Neural crest cell (in vitro differentiated cells): ENCODE measurements around the gene PWWP2A. TPM values are rescaled to one million over a fixed set of nuclear protein-coding genes. Genes with fewer than 3 reads are reported as not detected.

Source experiments
- DNase-seq: peaks from one replicate; pipeline ENCODE4 v3.0.0; 2021; ENCODE audit warnings: low read depth, mixed read lengths, low spot score
- H3K27ac Mint-ChIP-seq: one replicate; pipeline ENCODE4 v1.8.0; 2021; ENCODE audit warnings: mild to moderate bottlenecking, mixed read lengths; ENCODE audit not compliant: unreplicated experiment
- H3K27me3 Mint-ChIP-seq: 2 replicates; pipeline ENCODE4 v1.8.0; 2021; ENCODE audit warnings: low read depth, mild to moderate bottlenecking, mixed read lengths
- H3K36me3 Mint-ChIP-seq: 2 replicates; pipeline ENCODE4 v1.8.0; 2021; ENCODE audit warnings: low read depth, mild to moderate bottlenecking, mixed read lengths
- H3K4me1 Mint-ChIP-seq: 2 replicates; pipeline ENCODE4 v1.8.0; 2021; ENCODE audit warnings: mixed read lengths
- H3K4me3 Mint-ChIP-seq: one replicate; pipeline ENCODE4 v1.8.0; 2021; ENCODE audit warnings: mild to moderate bottlenecking, mixed read lengths
- H3K9me3 Mint-ChIP-seq: 2 replicates; pipeline ENCODE4 v1.8.0; 2021; ENCODE audit warnings: mixed read lengths
- total RNA-seq: library from RNA; stranded (reverse); gene quantifications from 2 replicates; pipeline ENCODE4 v1.2.1, GENCODE V29; 2021
- TF ChIP-seq, protein P1 (sequence below): fragments of 200-600 bp; sonication (generic); conservative IDR thresholded peaks from 2 replicates; pipeline ENCODE4 v1.5.0; 2021; ENCODE audit warnings: antibody characterized with exemption, mild to moderate bottlenecking

Gene PWWP2A
- total RNA-seq, 1 donor from 2014 or later, result 31.6 TPM

DNA sequence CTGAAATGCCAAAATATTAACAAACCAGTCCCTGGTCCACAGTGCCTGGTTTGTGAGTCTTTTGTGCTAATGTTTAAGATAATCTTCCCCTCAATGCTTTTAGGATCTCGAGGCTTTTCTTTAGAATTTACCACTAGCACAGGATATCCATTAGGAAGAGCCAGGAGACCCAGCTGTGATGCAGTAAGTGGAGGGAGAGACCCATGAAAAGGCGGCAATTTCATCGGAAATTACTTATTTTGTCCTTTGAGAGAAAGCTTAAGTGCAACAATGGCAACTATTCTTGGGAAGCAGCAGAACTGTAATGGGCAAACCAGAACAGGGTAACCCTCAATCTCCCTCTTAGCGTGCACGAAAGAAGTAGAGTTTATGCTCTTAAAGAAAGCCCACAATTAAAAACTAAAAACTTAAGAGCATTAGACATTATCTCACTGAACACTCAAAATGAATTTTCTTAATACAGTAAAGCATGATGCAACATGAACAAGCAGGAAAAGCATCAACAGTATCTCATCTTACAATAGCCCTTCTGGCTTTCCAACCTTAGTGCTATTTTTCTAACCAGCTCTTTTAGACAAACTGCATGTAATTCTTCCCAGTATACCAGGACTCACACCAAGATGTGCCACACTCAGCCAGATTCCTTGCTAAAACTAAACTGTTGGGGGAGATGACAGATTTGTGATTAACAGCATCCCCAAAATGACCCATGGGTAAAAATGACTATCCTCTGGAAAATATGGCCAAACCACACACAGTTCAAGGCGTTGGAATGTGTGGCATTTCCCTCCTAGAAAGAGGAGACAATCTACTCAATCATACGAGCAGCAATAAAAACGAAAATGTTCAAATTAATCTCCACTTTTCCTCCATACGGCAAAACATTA, 36.4 kb downstream of the PWWP2A start:
- TF ChIP-seq, protein P1, sequence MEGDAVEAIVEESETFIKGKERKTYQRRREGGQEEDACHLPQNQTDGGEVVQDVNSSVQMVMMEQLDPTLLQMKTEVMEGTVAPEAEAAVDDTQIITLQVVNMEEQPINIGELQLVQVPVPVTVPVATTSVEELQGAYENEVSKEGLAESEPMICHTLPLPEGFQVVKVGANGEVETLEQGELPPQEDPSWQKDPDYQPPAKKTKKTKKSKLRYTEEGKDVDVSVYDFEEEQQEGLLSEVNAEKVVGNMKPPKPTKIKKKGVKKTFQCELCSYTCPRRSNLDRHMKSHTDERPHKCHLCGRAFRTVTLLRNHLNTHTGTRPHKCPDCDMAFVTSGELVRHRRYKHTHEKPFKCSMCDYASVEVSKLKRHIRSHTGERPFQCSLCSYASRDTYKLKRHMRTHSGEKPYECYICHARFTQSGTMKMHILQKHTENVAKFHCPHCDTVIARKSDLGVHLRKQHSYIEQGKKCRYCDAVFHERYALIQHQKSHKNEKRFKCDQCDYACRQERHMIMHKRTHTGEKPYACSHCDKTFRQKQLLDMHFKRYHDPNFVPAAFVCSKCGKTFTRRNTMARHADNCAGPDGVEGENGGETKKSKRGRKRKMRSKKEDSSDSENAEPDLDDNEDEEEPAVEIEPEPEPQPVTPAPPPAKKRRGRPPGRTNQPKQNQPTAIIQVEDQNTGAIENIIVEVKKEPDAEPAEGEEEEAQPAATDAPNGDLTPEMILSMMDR, result no peak

DNA sequence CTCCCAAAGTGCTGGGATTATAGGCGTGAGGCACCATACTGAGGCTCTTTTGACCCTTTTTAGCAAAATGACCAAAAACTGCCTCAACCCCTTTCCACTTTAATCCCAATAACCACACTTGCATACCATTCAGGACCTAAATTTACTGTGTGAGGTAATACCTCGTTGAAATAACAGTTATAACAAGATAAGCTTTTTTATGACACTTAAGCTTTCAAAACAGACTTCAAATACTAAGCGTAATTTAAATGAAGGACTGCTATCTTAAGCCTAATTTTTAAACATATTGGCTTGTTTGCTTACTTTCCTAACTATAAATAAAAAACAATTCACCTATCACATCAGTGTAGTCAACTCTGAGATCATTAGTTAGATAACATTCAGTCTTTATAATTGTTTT, 37.8 kb downstream of the PWWP2A start:
- no peak for DNase-seq
- Mint-ChIP-seq H3K4me1 (peaks cover 15% of the 10 kb centered on the region), H3K4me3 (no peak overlapping the region), H3K9me3 (no peaks in the 10 kb centered on the region), H3K27ac (no peak overlapping the region), H3K27me3 (no peaks in the 10 kb centered on the region), H3K36me3 (no peaks in the 10 kb centered on the region)
- TF ChIP-seq, protein P1, result no peak

More for the DNA sequence above, 36.4 kb downstream of the PWWP2A start:
- H3K36me3 Mint-ChIP-seq, result no peaks in the 10 kb centered on the region
- peaks cover 22% of the 10 kb centered on the region for H3K4me1 Mint-ChIP-seq
- no peak overlapping the region for H3K4me3 Mint-ChIP-seq
- no peaks in the 10 kb centered on the region for H3K27me3 Mint-ChIP-seq
- H3K27ac Mint-ChIP-seq, result no peak overlapping the region
- DNase-seq, result no peak
- H3K9me3 Mint-ChIP-seq, result no peaks in the 10 kb centered on the region

DNA sequence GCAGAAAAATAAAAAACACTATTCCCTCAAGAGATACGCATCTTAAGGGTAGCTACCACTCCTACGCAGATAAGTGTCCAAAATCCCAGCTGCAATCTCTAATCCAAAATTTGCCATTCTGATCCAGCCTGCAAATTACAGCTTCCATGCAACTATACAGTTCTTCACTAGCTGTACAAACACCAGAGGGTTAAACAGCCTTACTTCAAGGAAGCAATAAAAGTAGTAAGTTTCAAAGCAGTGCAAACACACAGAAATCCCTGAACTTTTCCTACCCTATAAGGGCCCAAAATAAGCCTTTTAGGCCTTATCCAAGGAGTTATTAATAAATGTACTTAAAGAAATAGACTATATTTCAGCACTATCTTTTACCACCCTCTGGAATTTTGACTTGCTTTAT, 39.5 kb downstream of the PWWP2A start:
- H3K27ac Mint-ChIP-seq, result no peak overlapping the region
- no peak for DNase-seq
- H3K4me3 Mint-ChIP-seq, result no peak overlapping the region
- peaks cover 22% of the 10 kb centered on the region for H3K4me1 Mint-ChIP-seq
- no peaks in the 10 kb centered on the region for H3K27me3 Mint-ChIP-seq
- TF ChIP-seq, protein P1, result no peak
- H3K36me3 Mint-ChIP-seq, result no peaks in the 10 kb centered on the region
- no peaks in the 10 kb centered on the region for H3K9me3 Mint-ChIP-seq

DNA sequence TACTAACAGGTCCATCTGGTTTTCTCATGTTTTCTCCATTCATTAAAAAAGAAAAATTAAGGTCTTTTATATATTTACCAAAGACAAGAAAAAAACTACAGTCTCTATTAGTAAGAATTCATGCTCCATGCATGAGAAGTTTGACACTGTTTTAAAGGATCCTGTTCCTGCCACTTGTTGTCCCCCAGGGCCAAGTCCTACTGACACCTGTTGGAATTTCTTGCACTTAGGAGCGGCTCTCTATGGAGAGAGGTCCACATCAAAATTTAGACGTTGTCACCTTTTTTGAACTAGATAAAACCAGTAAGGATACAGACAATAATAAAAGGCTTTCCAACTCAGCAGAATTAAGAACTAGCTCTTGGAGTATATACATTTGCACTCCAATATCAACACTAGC, 42.3 kb downstream of the PWWP2A start:
- H3K4me3 Mint-ChIP-seq, result no peak overlapping the region

DNA sequence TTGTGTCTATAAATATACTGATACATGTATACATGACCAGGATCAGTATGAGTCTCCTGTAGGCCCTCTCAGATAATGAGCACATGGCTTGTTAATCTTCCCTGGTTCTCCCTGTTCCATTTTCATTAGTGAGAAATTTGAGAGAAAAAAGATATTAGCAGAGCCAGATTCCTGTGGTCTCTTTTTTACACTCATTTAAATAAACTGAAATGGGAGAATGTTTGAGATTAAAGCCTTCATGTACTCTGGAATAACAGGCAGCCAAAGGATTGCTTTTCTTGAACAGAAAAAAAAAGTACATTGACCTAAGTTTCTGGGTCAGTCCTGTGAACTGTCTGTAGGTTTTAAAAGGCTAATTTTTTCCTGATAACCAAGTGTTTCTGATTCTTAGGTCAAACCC, 44.2 kb downstream of the PWWP2A start:
- Mint-ChIP-seq H3K9me3 (no peaks in the 10 kb centered on the region), H3K4me1 (peaks cover 7% of the 10 kb centered on the region), H3K27ac (no peak overlapping the region), H3K27me3 (no peaks in the 10 kb centered on the region), H3K4me3 (no peak overlapping the region), H3K36me3 (no peaks in the 10 kb centered on the region)
- TF ChIP-seq, protein P1, result no peak
- no peak for DNase-seq

More for the DNA sequence above, 42.3 kb downstream of the PWWP2A start:
- TF ChIP-seq, protein P1, result no peak
- Mint-ChIP-seq H3K27ac (no peak overlapping the region), H3K36me3 (no peaks in the 10 kb centered on the region), H3K4me1 (peaks cover 12% of the 10 kb centered on the region), H3K27me3 (no peaks in the 10 kb centered on the region), H3K9me3 (no peaks in the 10 kb centered on the region)
- no peak for DNase-seq
